Measurements from ENCODE around the gene KMT2E. TPM values are rescaled to one million over a fixed set of nuclear protein-coding genes. Genes with fewer than 3 reads are reported as not detected.

The KMT2E gene
- total RNA-seq, 1 experiment from 2014 or later: 52.3 TPM

DNA sequence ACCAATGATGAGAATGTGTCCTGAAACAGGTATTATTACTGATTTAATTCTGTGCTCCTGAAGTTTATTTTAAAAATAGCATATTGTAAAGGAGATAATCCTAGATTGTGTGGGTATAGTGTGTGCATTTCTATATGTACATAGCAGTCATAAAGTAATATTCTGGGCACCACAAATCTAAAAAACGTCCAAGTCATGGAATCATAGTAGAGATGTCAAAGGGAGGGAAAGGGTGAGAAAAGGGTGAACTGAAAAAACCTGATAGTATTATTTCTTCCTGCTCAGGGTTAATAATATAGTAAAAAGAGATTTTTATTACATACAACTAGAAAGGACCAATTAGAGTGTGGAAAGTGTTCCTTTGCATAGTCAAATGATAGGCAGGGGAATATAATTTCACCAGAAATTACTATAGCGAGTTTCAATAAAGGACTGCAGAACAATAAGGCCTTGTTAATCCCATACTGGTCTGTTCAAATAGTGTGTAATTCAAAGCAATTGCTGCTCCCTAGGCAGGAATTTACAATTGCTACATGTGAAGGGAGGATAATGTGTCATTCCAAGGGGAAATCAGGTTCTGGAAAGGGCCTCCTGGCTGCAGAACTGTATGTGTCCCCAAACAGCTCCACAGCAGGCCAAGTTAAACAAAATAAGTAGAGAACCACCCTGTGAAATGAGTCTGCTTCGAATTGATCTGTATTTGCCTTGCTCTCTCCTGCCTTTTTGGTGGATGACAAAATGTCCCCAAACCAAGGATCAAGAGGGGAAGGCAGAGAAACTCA, 42.5 kb upstream of the KMT2E start:
- Mint-ChIP-seq H3K27ac (no peak overlapping the region), H3K4me1 (peaks cover 6% of the 10 kb centered on the region; the same call in 1 of the 2 replicates), H3K9me3 (no peaks in the 10 kb centered on the region), H3K27me3 (ENCODE audit: low read depth) (no peaks in the 10 kb centered on the region), H3K4me3 (no peak overlapping the region), H3K36me3 (no peaks in the 10 kb centered on the region)
- ChIA-PET CTCF (interaction anchor here (1.0 to 2.2 kb wide), 3 partner anchors 10 to 53 kb away, joined by 3 to 15 read pairs (median 3); no protein-coding TSS in a partner anchor), POLR2A (no interaction called here)
- ATAC-seq (peak; percentile 48; the same call in 1 of the 2 replicates), DNase-seq (ENCODE audit: low spot score) (no peak)
- TF ChIP-seq EMX1 (CRISPR knock-in tag; IDR thresholded peaks at IDR 0.05): no peak
- no peak for TF ChIP-seq RELA (CRISPR knock-in tag; IDR thresholded peaks at IDR 0.05; ENCODE audit: borderline replicate concordance)
- TF ChIP-seq PRRX2 (CRISPR knock-in tag; IDR thresholded peaks at IDR 0.05): no peak
- TF ChIP-seq TEAD4 (CRISPR knock-in tag; IDR thresholded peaks at IDR 0.05): no peak
- no peak for TF ChIP-seq ESRRA (CRISPR knock-in tag; IDR thresholded peaks at IDR 0.05; ENCODE audit: borderline replicate concordance)
- no peak for TF ChIP-seq CREM (CRISPR knock-in tag; IDR thresholded peaks at IDR 0.05)
- no peak for TF ChIP-seq ZNF532 (CRISPR knock-in tag; IDR thresholded peaks at IDR 0.05; ENCODE audit: borderline replicate concordance)
- TF ChIP-seq, protein P1, sequence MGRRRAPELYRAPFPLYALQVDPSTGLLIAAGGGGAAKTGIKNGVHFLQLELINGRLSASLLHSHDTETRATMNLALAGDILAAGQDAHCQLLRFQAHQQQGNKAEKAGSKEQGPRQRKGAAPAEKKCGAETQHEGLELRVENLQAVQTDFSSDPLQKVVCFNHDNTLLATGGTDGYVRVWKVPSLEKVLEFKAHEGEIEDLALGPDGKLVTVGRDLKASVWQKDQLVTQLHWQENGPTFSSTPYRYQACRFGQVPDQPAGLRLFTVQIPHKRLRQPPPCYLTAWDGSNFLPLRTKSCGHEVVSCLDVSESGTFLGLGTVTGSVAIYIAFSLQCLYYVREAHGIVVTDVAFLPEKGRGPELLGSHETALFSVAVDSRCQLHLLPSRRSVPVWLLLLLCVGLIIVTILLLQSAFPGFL (CRISPR knock-in tag; IDR thresholded peaks at IDR 0.05; ENCODE audit: borderline replicate concordance): no peak
- no peak for TF ChIP-seq SMAD3 (CRISPR knock-in tag; IDR thresholded peaks at IDR 0.05; ENCODE audit: borderline replicate concordance)
- TF ChIP-seq MLX (CRISPR knock-in tag; IDR thresholded peaks at IDR 0.05): no peak
- TF ChIP-seq USF2 (CRISPR knock-in tag; IDR thresholded peaks at IDR 0.05): no peak

DNA sequence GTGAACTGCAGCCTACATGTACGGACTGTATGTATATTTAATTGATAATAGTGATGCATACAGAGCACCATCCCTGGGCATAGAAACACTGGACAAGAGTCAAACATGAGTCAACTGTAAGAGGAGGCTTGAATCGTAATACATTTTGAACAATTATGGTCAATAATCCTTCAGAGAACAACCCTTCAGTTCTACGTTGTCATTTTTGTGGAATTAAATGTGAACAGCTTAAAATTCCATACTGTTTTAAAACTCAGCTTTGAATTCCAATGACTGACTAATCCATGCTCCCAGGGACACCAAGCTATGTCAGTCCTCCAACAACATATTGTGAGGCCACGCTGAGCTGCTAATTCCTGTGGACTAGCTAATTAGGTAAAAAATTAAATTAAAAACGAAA, 41.5 kb upstream of the KMT2E start:
- H3K4me3 Mint-ChIP-seq: no peak overlapping the region
- H3K36me3 Mint-ChIP-seq: no peaks in the 10 kb centered on the region
- no peaks in the 10 kb centered on the region for H3K27me3 Mint-ChIP-seq (ENCODE audit: low read depth)
- ATAC-seq (no peak), DNase-seq (ENCODE audit: low spot score) (no peak)
- H3K4me1 Mint-ChIP-seq: peaks cover 9% of the 10 kb centered on the region
- ChIA-PET POLR2A (no interaction called here), CTCF (interaction anchor here (0.6 to 2.2 kb wide), 6 partner anchors 9 to 107 kb away, joined by 3 to 15 read pairs (median 3); no protein-coding TSS in a partner anchor)
- TF ChIP-seq ZNF396 (CRISPR knock-in tag; IDR thresholded peaks at IDR 0.05; ENCODE audit: borderline replicate concordance): no peak
- no peak for TF ChIP-seq NR3C1 (CRISPR knock-in tag; conservative IDR thresholded peaks at IDR 0.05; ENCODE audit: low read depth)
- TF ChIP-seq TP53 (CRISPR knock-in tag; IDR thresholded peaks at IDR 0.05): no peak
- no peak for TF ChIP-seq FOXK1 (CRISPR knock-in tag; IDR thresholded peaks at IDR 0.05)
- TF ChIP-seq E2F4 (CRISPR knock-in tag; IDR thresholded peaks at IDR 0.05; ENCODE audit: borderline replicate concordance, low read depth): no peak
- TF ChIP-seq FOXP1 (CRISPR knock-in tag; IDR thresholded peaks at IDR 0.05; ENCODE audit: borderline replicate concordance): no peak
- TF ChIP-seq ZNF263 (CRISPR knock-in tag; IDR thresholded peaks at IDR 0.05; ENCODE audit: low read depth): no peak
- no peaks in the 10 kb centered on the region for H3K9me3 Mint-ChIP-seq
- H3K27ac Mint-ChIP-seq: no peak overlapping the region
